Endodermal cell (in vitro differentiated cells): ENCODE measurements around the gene HOXD11. TPM values are rescaled to one million over a fixed set of nuclear protein-coding genes. Genes with fewer than 3 reads are reported as not detected.

ENCODE experiments used
- DNase-seq: peaks from one replicate; pipeline ENCODE4 v3.0.0-alpha.2; 2017
- H3K27ac ChIP-seq: 2 replicates; pipeline ENCODE4 v1.5.1; 2013; ENCODE audit warnings: mild to moderate bottlenecking, low read depth, low read length, moderate library complexity
- H3K27me3 ChIP-seq: 2 replicates; pipeline ENCODE4 v1.6.1; 2013; ENCODE audit warnings: mild to moderate bottlenecking, low read length, moderate library complexity; ENCODE audit not compliant: insufficient read depth, control insufficient read depth, poor library complexity, severe bottlenecking
- H3K36me3 ChIP-seq: 2 replicates; pipeline ENCODE4 v1.7.0; 2013; ENCODE audit warnings: mild to moderate bottlenecking, low read length, moderate library complexity; ENCODE audit not compliant: control insufficient read depth, insufficient read depth
- H3K4me1 ChIP-seq: one replicate; pipeline ENCODE4 v1.7.0; 2013; ENCODE audit warnings: low read length; ENCODE audit not compliant: control insufficient read depth, insufficient read depth
- H3K4me3 ChIP-seq: 2 replicates; pipeline ENCODE4 v1.5.1; 2013; ENCODE audit warnings: mild to moderate bottlenecking, low read length, moderate library complexity
- H3K9ac ChIP-seq: 2 replicates; pipeline ENCODE4 v1.6.1; 2013; ENCODE audit warnings: mild to moderate bottlenecking, low read length, moderate library complexity; ENCODE audit not compliant: poor library complexity, severe bottlenecking; ENCODE audit errors: extremely low read depth
- H3K9me3 ChIP-seq: 2 replicates; pipeline ENCODE4 v1.6.1; 2013; ENCODE audit warnings: mild to moderate bottlenecking, low read length, moderate library complexity; ENCODE audit not compliant: control insufficient read depth
- H3K27ac Mint-ChIP-seq: 2 replicates; pipeline ENCODE4 v1.8.0; 2020; ENCODE audit warnings: mixed read lengths
- H3K27me3 Mint-ChIP-seq: 2 replicates; pipeline ENCODE4 v1.8.0; 2021; ENCODE audit warnings: mild to moderate bottlenecking, mixed read lengths; ENCODE audit not compliant: insufficient read depth
- H3K36me3 Mint-ChIP-seq: 2 replicates; pipeline ENCODE4 v1.8.0; 2020; ENCODE audit warnings: low read depth, mixed read lengths
- H3K4me1 Mint-ChIP-seq: 2 replicates; pipeline ENCODE4 v1.8.0; 2020; ENCODE audit warnings: mixed read lengths
- H3K4me3 Mint-ChIP-seq: 2 replicates; pipeline ENCODE4 v1.8.0; 2020; ENCODE audit warnings: mild to moderate bottlenecking, moderate library complexity, mixed read lengths
- H3K9me3 Mint-ChIP-seq: 2 replicates; pipeline ENCODE4 v1.8.0; 2020; ENCODE audit warnings: mild to moderate bottlenecking, mixed read lengths
- CTCF ChIP-seq: fragments of 200-600 bp; sonication (generic); conservative IDR thresholded peaks from 2 replicates; pipeline ENCODE4 v1.5.0; 2021; ENCODE audit warnings: antibody characterized with exemption, mild to moderate bottlenecking
- WGBS, 2 experiments: methylation state at CpG; one replicate each; pipeline versions ENCODE4 v1.1.5 to v1.1.7; 2013; ENCODE audit warnings: missing lambda C conversion rate in 2 of 2, mixed read lengths in 1 of 2; ENCODE audit not compliant: insufficient coverage in 1 of 2, insufficient read length in 1 of 2; 5-methylcytosine and 5-hydroxymethylcytosine counted together
- total RNA-seq, 2 donors: library from RNA; stranded (reverse); fragmentation: NEBNext Ultra II Directional in 1 of 2; extraction: Animal tissue kit (Norgen Biotek cat#: 25700) in 1 of 2; gene quantifications; 2 replicates in 1 of 2; 3 replicates in 1 of 2; pipeline ENCODE4 v1.2.1, GENCODE V29; 2021

HOXD11 gene
- total RNA-seq, 2 donors from 2014 or later = not detected

GRCh38 chr2:176127774-176128072 lies 20.6 kb downstream of the HOXD11 start:
- Histone ChIP-seq H3K4me1 (no peaks in the 10 kb centered on the region), H3K9me3 (no peaks in the 10 kb centered on the region), H3K36me3 (no peaks in the 10 kb centered on the region), H3K9ac (no peak overlapping the region), H3K4me3 (no peak overlapping the region), H3K27ac (no peak overlapping the region), H3K27me3 (peaks cover 100% of the 10 kb centered on the region)
- DNase-seq = no peak
- WGBS, 2 experiments = 23 to 36% methylated on average over 3 to 4 of the region's 4 CpGs
- Mint-ChIP-seq H3K36me3 (no peaks in the 10 kb centered on the region), H3K4me3 (no peak overlapping the region), H3K4me1 (peaks cover 12% of the 10 kb centered on the region), H3K9me3 (no peaks in the 10 kb centered on the region), H3K27ac (no peak overlapping the region), H3K27me3 (peaks cover 95% of the 10 kb centered on the region)
- no peak for TF ChIP-seq CTCF

- TF ChIP-seq CTCF = no peak
- H3K36me3 ChIP-seq = no peaks in the 10 kb centered on the region
- no peak overlapping the region for H3K9ac ChIP-seq
- H3K27me3 ChIP-seq = peaks cover 100% of the 10 kb centered on the region
- Mint-ChIP-seq H3K27ac (no peak overlapping the region), H3K27me3 (peaks cover 96% of the 10 kb centered on the region), H3K36me3 (no peaks in the 10 kb centered on the region), H3K4me1 (peaks cover 12% of the 10 kb centered on the region), H3K9me3 (no peaks in the 10 kb centered on the region), H3K4me3 (peak overlapping the region; percentile 33)
- H3K4me1 ChIP-seq = no peaks in the 10 kb centered on the region
- no peak overlapping the region for H3K27ac ChIP-seq
- peak; percentile 82 for DNase-seq
- 4 to 11% methylated on average over 14 to 47 of the region's 49 CpGs for WGBS, 2 experiments
- no peaks in the 10 kb centered on the region for H3K9me3 ChIP-seq
- peak overlapping the region; percentile 38 for H3K4me3 ChIP-seq
Observed at GRCh38 chr2:176128172-176128981, 21.3 kb downstream of the HOXD11 start.

GRCh38 chr2:176128982-176129796 lies 22.1 kb downstream of the HOXD11 start, which contains the start of gene HOXD8:
Gene HOXD8 (plus strand): TSS chr2:176129705. CDS start chr2:176130367, 662 bp downstream.
- H3K36me3 Mint-ChIP-seq = no peaks in the 10 kb centered on the region
- H3K9me3 Mint-ChIP-seq = no peaks in the 10 kb centered on the region
- H3K9me3 ChIP-seq = no peaks in the 10 kb centered on the region
- H3K27me3 ChIP-seq = peaks cover 100% of the 10 kb centered on the region
- H3K4me1 Mint-ChIP-seq = peaks cover 12% of the 10 kb centered on the region
- H3K27ac ChIP-seq = no peak within 1 kb of the TSS
- peak; percentile 77 for DNase-seq
- peaks cover 96% of the 10 kb centered on the region for H3K27me3 Mint-ChIP-seq
- no peak within 1 kb of the TSS for H3K9ac ChIP-seq
- no peaks in the 10 kb centered on the region for H3K36me3 ChIP-seq
- H3K4me1 ChIP-seq = no peaks in the 10 kb centered on the region
- peak within 1 kb of the TSS; percentile 38 for H3K4me3 ChIP-seq
- no peak within 1 kb of the TSS for H3K27ac Mint-ChIP-seq
- H3K4me3 Mint-ChIP-seq = peak within 1 kb of the TSS; percentile 33
- TF ChIP-seq CTCF = no peak
- 1 to 3% methylated on average over 17 to 64 of the region's 64 CpGs for WGBS, 2 experiments
